AG09309 (cell line): ENCODE measurements around the gene PLB1.

Experiments
- DNase-seq: peaks from one replicate; pipeline ENCODE4 v3.0.0-alpha.2; 2010; ENCODE audit warnings: low read depth
- H3K4me3 ChIP-seq: 2 replicates; pipeline ENCODE4 v1.5.1; 2011; ENCODE audit warnings: mild to moderate bottlenecking, low read depth, low read length, moderate library complexity; ENCODE audit not compliant: control insufficient read depth
- CTCF ChIP-seq: IDR thresholded peaks from 2 replicates; pipeline ENCODE4 v1.5.1; 2011; ENCODE audit warnings: mild to moderate bottlenecking, low read depth, low read length, inconsistent platforms; ENCODE audit not compliant: insufficient read depth, control insufficient read depth; ENCODE audit errors: missing control alignments

Gene PLB1

DNA sequence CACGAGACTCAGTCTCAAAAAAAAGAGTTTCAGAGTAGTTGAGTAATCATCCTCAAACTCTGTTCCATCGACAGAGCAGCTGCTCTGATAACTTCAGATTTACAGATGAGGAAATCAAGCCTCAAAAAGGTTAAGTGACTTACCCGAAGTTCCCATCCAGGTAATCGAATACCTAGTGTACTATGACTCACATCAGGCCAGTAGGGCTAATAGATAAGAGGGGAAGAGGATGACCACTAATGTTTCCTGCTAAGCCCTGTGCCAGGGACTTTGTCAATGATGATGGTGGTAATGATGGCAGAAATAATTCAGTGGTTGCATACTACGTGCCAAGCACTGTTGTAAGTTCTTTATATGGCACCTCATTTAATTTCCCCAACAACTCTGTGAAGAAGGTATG is 80.9 kb downstream of the PLB1 start:
- DNase-seq: no peak
- TF ChIP-seq CTCF: no peak
- no peak overlapping the region for H3K4me3 ChIP-seq

GRCh38 chr2:28577791-28578680 is 82.2 kb downstream of the PLB1 start:
- no peak for DNase-seq
- no peak overlapping the region for H3K4me3 ChIP-seq
- TF ChIP-seq CTCF: no peak

- TF ChIP-seq CTCF: no peak
- no peak overlapping the region for H3K4me3 ChIP-seq
- no peak for DNase-seq
These were observed 82.9 kb downstream of the PLB1 start for GRCh38 chr2:28578774-28579173.

- no peak for TF ChIP-seq CTCF
- DNase-seq: no peak
- H3K4me3 ChIP-seq: no peak overlapping the region
These were observed 83.7 kb downstream of the PLB1 start for GRCh38 chr2:28579606-28580005.

GRCh38 chr2:28580078-28580477 is 84.2 kb downstream of the PLB1 start:
- H3K4me3 ChIP-seq: no peak overlapping the region
- DNase-seq: no peak
- no peak for TF ChIP-seq CTCF

DNA sequence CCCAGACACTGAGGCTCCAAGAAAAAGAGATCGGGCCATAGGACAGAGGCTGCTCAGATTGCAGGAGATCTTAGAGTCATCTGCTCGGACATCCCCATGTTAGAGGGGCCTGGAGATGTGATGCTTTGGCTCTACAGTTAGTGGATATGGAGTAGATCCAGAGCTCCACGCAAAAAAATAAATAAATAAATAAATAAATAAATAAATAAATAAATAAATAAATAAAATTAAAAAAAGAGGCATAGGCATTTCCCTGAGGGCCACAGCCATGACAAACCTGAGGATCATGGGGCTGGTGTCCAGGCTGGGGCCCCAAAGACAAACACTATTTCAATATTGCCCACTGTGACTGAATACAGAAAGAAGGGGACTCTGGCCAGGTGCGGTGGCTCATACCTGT is 85.5 kb downstream of the PLB1 start:
- no peak for TF ChIP-seq CTCF
- DNase-seq: no peak
- no peak overlapping the region for H3K4me3 ChIP-seq

DNA sequence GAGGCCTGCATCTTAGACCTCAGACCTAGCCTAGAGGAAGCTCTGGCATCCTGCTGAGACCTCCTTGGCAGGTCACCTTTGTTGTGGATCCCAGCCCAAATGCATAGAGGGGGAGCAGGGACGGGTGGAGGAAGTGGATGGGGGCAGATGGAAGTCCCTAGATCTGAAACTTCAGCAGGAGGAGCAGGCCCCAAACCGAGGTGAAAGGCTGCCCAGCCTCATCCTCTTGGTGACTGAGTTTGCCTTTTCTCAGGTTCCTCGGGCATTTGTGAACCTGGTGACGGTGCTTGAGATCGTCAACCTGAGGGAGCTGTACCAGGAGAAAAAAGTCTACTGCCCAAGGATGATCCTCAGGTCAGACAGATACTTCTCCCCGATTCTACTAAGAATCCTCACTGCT is 86.3 kb downstream of the PLB1 start:
- no peak for TF ChIP-seq CTCF
- no peak for DNase-seq
- no peak overlapping the region for H3K4me3 ChIP-seq
